IMR-90 (cell line): ENCODE results near the gene KRT77. TPM values are rescaled to one million over a fixed set of nuclear protein-coding genes. Genes with fewer than 3 reads are reported as not detected.

Source experiments
- ATAC-seq: fragments of 200-7000 bp; cut with Tn5 transposase; 2 replicates; pipeline ENCODE4 v1.9.1; 2020; ENCODE audit warnings: low read depth, mild to moderate bottlenecking, moderate library complexity
- BruUV-seq: library from RNA; stranded (reverse); fragments of 400-500 nt; replicated peaks from 2 replicates; lab custom pipeline; 2021; lab: Mats Ljungman, UMichigan
- CTCF ChIA-PET: fragments of 300-600 bp; formaldehyde crosslinking; extraction: SDS; loops from one replicate; lab custom pipeline; 2021; ENCODE audit warnings: antibody characterized with exemption; lab: Yijun Ruan, JAX
- POLR2A ChIA-PET: fragments of 300-600 bp; sonication (Branson Sonifier 250); formaldehyde crosslinking; loops from one replicate; lab custom pipeline; 2022; ENCODE audit warnings: antibody characterized with exemption; ENCODE audit not compliant: unreplicated experiment; lab: Charles Lee
- DNase-seq: peaks from one replicate; pipeline ENCODE4 v3.0.0; 2013
- H2AFZ ChIP-seq: replicated peaks from 2 replicates; pipeline ENCODE3; 2013; ENCODE audit warnings: low read length, mild to moderate bottlenecking; ENCODE audit not compliant: poor library complexity
- H2AK5ac ChIP-seq: 2 replicates; pipeline ENCODE4 v1.6.1; 2013; ENCODE audit warnings: low read depth, low read length, inconsistent platforms
- H2AK9ac ChIP-seq: replicated peaks from 2 replicates; pipeline ENCODE3; 2013; ENCODE audit warnings: mild to moderate bottlenecking, low read depth, low read length, moderate library complexity; ENCODE audit not compliant: poor library complexity
- H2BK120ac ChIP-seq: 2 replicates; pipeline ENCODE4 v1.6.1; 2013; ENCODE audit warnings: low read depth, low read length, inconsistent platforms
- H2BK15ac ChIP-seq: 3 replicates; pipeline ENCODE4 v1.6.1; 2013; ENCODE audit warnings: low read depth, low read length, inconsistent platforms
- H2BK20ac ChIP-seq: 2 replicates; pipeline ENCODE4 v1.6.1; 2013; ENCODE audit warnings: low read depth, mild to moderate bottlenecking, inconsistent platforms, low read length, moderate library complexity
- H2BK5ac ChIP-seq: 2 replicates; pipeline ENCODE4 v1.6.1; 2013; ENCODE audit warnings: mild to moderate bottlenecking, low read depth, low read length, inconsistent platforms; ENCODE audit not compliant: poor library complexity, severe bottlenecking
- H3K14ac ChIP-seq: replicated peaks from 2 replicates; pipeline ENCODE4 v1.6.1; 2013; ENCODE audit warnings: low read depth, low read length, inconsistent platforms
- H3K18ac ChIP-seq: 2 replicates; pipeline ENCODE4 v1.6.1; 2013; ENCODE audit warnings: low read depth, low read length, control low read depth
- H3K23ac ChIP-seq: 2 replicates; pipeline ENCODE4 v1.6.1; 2013; ENCODE audit warnings: low read depth, low read length, inconsistent platforms
- H3K27ac ChIP-seq: 2 replicates; pipeline ENCODE4 v1.5.1; 2013; ENCODE audit warnings: mild to moderate bottlenecking, control low read depth, low read length; ENCODE audit not compliant: insufficient read depth
- H3K27me3 ChIP-seq: 2 replicates; pipeline ENCODE4 v1.6.1; 2013; ENCODE audit warnings: low read length; ENCODE audit not compliant: control insufficient read depth, insufficient read depth
- H3K36me3 ChIP-seq: 2 replicates; pipeline ENCODE4 v1.6.1; 2013; ENCODE audit warnings: low read length, mixed read lengths; ENCODE audit not compliant: control insufficient read depth, insufficient read depth
- H3K4ac ChIP-seq: 2 replicates; pipeline ENCODE4 v1.6.1; 2013; ENCODE audit warnings: low read depth, low read length, inconsistent platforms
- H3K4me1 ChIP-seq: 2 replicates; pipeline ENCODE4 v1.6.1; 2013; ENCODE audit warnings: low read length, mixed read lengths; ENCODE audit not compliant: control insufficient read depth, insufficient read depth
- H3K4me2 ChIP-seq: 2 replicates; pipeline ENCODE4 v1.6.1; 2013; ENCODE audit warnings: low read depth, mild to moderate bottlenecking, control low read depth, low read length, moderate library complexity
- H3K4me3 ChIP-seq: 2 replicates; pipeline ENCODE4 v1.5.1; 2013; ENCODE audit warnings: low read depth, mild to moderate bottlenecking, control low read depth, low read length, moderate library complexity; ENCODE audit not compliant: insufficient read depth
- H3K56ac ChIP-seq: 2 replicates; pipeline ENCODE4 v1.6.1; 2013; ENCODE audit warnings: low read length, inconsistent platforms; ENCODE audit not compliant: insufficient read depth; ENCODE audit errors: extremely low read depth
- H3K79me1 ChIP-seq, 2 experiments: 2 replicates each; pipeline ENCODE4 v1.6.1; 2013; ENCODE audit warnings: low read length in 2 of 2, inconsistent platforms in 1 of 2, low read depth in 1 of 2
- H3K9ac ChIP-seq: 2 replicates; pipeline ENCODE4 v1.6.1; 2013; ENCODE audit warnings: low read depth, low read length, control low read depth
- H3K9me1 ChIP-seq: 2 replicates; pipeline ENCODE4 v1.6.1; 2013; ENCODE audit warnings: low read length, inconsistent platforms; ENCODE audit not compliant: insufficient read depth
- H3K9me3 ChIP-seq: 2 replicates; pipeline ENCODE4 v1.6.1; 2013; ENCODE audit warnings: low read length; ENCODE audit not compliant: control insufficient read depth, insufficient read depth
- H4K20me1 ChIP-seq: 2 replicates; pipeline ENCODE4 v1.6.1; 2013; ENCODE audit warnings: low read length, inconsistent platforms; ENCODE audit not compliant: insufficient read depth
- H4K5ac ChIP-seq: 2 replicates; pipeline ENCODE4 v1.6.1; 2013; ENCODE audit warnings: mild to moderate bottlenecking, low read depth, low read length, control low read depth
- H4K8ac ChIP-seq, 2 experiments: 2 replicates each; pipeline ENCODE4 v1.6.1; 2013; ENCODE audit warnings: low read depth in 2 of 2, low read length in 2 of 2, control low read depth in 1 of 2, inconsistent platforms in 1 of 2
- H4K91ac ChIP-seq: 2 replicates; pipeline ENCODE4 v1.6.1; 2013; ENCODE audit warnings: low read depth, low read length, inconsistent platforms; ENCODE audit not compliant: insufficient read depth
- BHLHE40 ChIP-seq: fragments of 150-350 bp; IDR thresholded peaks from 2 replicates; pipeline ENCODE4 v1.6.1; 2016; ENCODE audit warnings: mild to moderate bottlenecking, low read depth, low read length
- CEBPB ChIP-seq: IDR thresholded peaks from 2 replicates; pipeline ENCODE4 v1.6.1; 2012; ENCODE audit warnings: low read depth, low read length, improper control_type of control experiment
- CHD1 ChIP-seq: IDR thresholded peaks from 2 replicates; pipeline ENCODE4 v1.6.1; 2012; ENCODE audit warnings: low read depth, low read length, improper control_type of control experiment
- FOS ChIP-seq: fragments of 150-350 bp; IDR thresholded peaks from 2 replicates; pipeline ENCODE4 v1.6.1; 2016; ENCODE audit warnings: low read depth, low read length
- MAFK ChIP-seq: IDR thresholded peaks from 2 replicates; pipeline ENCODE4 v1.6.1; 2012; ENCODE audit warnings: low read depth, low read length, improper control_type of control experiment
- MAZ ChIP-seq: IDR thresholded peaks from 2 replicates; pipeline ENCODE4 v1.6.1; 2012; ENCODE audit warnings: low read depth, mild to moderate bottlenecking, low read length, improper control_type of control experiment, moderate library complexity, borderline replicate concordance
- MXI1 ChIP-seq: IDR thresholded peaks from 2 replicates; pipeline ENCODE4 v1.6.1; 2012; ENCODE audit warnings: low read depth, mild to moderate bottlenecking, low read length, moderate library complexity, borderline replicate concordance
- NFE2L2 ChIP-seq: fragments of 150-350 bp; IDR thresholded peaks from 2 replicates; pipeline ENCODE4 v1.6.1; 2016; ENCODE audit warnings: low read depth, mild to moderate bottlenecking, low read length
- RAD21 ChIP-seq: IDR thresholded peaks from 2 replicates; pipeline ENCODE4 v1.6.1; 2012; ENCODE audit warnings: low read length, improper control_type of control experiment
- RCOR1 ChIP-seq: IDR thresholded peaks from 2 replicates; pipeline ENCODE4 v1.6.1; 2012; ENCODE audit warnings: mild to moderate bottlenecking, low read length, improper control_type of control experiment; ENCODE audit not compliant: insufficient replicate concordance
- RFX5 ChIP-seq: IDR thresholded peaks from 2 replicates; pipeline ENCODE4 v1.8.0; 2012; ENCODE audit warnings: low read depth, mild to moderate bottlenecking, low read length, moderate library complexity
- SMC3 ChIP-seq: fragments of 150-350 bp; IDR thresholded peaks from 2 replicates; pipeline ENCODE4 v1.6.1; 2016; ENCODE audit warnings: low read depth, mild to moderate bottlenecking, antibody characterized with exemption, low read length, moderate library complexity
- WGBS, 2 experiments: methylation state at CpG; one replicate each; pipeline versions ENCODE4 v1.1.5 to v1.1.7; 2013; ENCODE audit warnings: missing lambda C conversion rate in 2 of 2; ENCODE audit not compliant: insufficient read length in 1 of 2; ENCODE audit errors: extremely low coverage in 2 of 2; 5-methylcytosine and 5-hydroxymethylcytosine counted together
- dilution Hi-C: fragments of 300-500 bp; cut with HindIII; formaldehyde crosslinking; loops from one replicate; pipeline ENCODE4 v1.14.3; 2018; ENCODE audit warnings: low sequenced_read_pairs; ENCODE audit not compliant: unreplicated experiment
- in situ Hi-C: fragments of 300-500 bp; cut with MboI; formaldehyde crosslinking; loops from 3 replicates; pipeline ENCODE4 v1.14.3; 2019; ENCODE audit warnings: low sequenced_read_pairs, inconsistent platforms, mixed read lengths
- intact Hi-C: fragments of 100-400 bp; cut with micrococcal nuclease; formaldehyde crosslinking; loops from 2 replicates; pipeline ENCODE4 v1.10.0; 2022
- polyA plus RNA-seq, 3 experiments: library from polyadenylated mRNA; depleted of rRNA; stranded (reverse); fragments of >200 nt; gene quantifications; 2 replicates each; pipeline ENCODE4 v1.2.3, GENCODE V29; 2012; ENCODE audit warnings: low replicate concordance in 1 of 3
- total RNA-seq: library from RNA; depleted of rRNA; stranded (reverse); fragments of >200 nt; gene quantifications from 2 replicates; pipeline ENCODE4 v1.2.3, GENCODE V29; 2012
- TF ChIP-seq, protein P1 (sequence below): conservative IDR thresholded peaks from 2 replicates; pipeline ENCODE4 v1.5.1; 2012; ENCODE audit warnings: mild to moderate bottlenecking, low read depth, low read length, improper control_type of control experiment
- TF ChIP-seq, protein P2 (sequence below): fragments of 150-350 bp; IDR thresholded peaks from 2 replicates; pipeline ENCODE4 v1.6.1; 2017; ENCODE audit warnings: mild to moderate bottlenecking, antibody characterized with exemption, low read length, low read depth

Gene KRT77
- total and polyA plus RNA-seq, 2 of the 4 experiments (the other 2 are of a cell fraction) = not detected

DNA sequence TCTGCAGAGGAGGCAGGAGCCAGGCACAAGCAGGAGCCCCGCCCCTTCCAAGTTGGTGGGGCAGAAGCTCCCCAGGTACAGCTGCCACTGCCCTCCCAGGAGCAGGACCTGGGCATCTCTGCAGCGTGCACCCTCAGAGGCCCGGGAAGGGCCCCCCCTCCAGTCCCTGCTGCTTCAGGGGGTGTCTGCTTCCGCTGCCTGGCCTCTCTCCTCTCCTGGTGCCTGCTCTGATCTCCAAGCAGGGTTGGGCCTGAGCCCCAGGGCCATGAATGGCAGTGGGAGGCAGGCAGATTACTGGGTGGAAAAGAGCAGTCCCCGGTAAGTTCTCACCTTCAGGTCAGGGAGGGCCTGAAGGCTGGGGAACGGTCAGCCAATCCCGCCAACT is 38.9 kb upstream of the KRT77 start:
- WGBS, 2 experiments = no CpG with 5 or more reads among the region's 7 CpGs

More for the DNA sequence above, 38.9 kb upstream of the KRT77 start:
- in situ Hi-C loops = no loop called here
- no peak overlapping the region for H2BK20ac ChIP-seq
- H2BK5ac ChIP-seq = no peak overlapping the region
- H2AFZ ChIP-seq = no peak overlapping the region
- H3K4me2 ChIP-seq = no peak overlapping the region
- H3K27ac ChIP-seq = no peak overlapping the region
- no peak overlapping the region for H4K5ac ChIP-seq
- H2AK5ac ChIP-seq = no peak overlapping the region
- no peak overlapping the region for H3K9ac ChIP-seq
- no peaks in the 10 kb centered on the region for H3K9me3 ChIP-seq
- no peak overlapping the region for H3K18ac ChIP-seq
- H3K4me3 ChIP-seq = no peak overlapping the region
- no peaks in the 10 kb centered on the region for H3K4me1 ChIP-seq
- ChIA-PET POLR2A (no interaction called here), CTCF (no interaction called here)
- BruUV-seq = no TSS peak
- TF ChIP-seq CEBPB (no peak), RFX5 (no peak), CHD1 (no peak), MAZ (no peak), MAFK (no peak), SMC3 (no peak), MXI1 (no peak), RCOR1 (no peak), NFE2L2 (no peak), FOS (no peak), RAD21 (no peak), BHLHE40 (no peak)
- TF ChIP-seq, protein P1, sequence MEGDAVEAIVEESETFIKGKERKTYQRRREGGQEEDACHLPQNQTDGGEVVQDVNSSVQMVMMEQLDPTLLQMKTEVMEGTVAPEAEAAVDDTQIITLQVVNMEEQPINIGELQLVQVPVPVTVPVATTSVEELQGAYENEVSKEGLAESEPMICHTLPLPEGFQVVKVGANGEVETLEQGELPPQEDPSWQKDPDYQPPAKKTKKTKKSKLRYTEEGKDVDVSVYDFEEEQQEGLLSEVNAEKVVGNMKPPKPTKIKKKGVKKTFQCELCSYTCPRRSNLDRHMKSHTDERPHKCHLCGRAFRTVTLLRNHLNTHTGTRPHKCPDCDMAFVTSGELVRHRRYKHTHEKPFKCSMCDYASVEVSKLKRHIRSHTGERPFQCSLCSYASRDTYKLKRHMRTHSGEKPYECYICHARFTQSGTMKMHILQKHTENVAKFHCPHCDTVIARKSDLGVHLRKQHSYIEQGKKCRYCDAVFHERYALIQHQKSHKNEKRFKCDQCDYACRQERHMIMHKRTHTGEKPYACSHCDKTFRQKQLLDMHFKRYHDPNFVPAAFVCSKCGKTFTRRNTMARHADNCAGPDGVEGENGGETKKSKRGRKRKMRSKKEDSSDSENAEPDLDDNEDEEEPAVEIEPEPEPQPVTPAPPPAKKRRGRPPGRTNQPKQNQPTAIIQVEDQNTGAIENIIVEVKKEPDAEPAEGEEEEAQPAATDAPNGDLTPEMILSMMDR = no peak
- TF ChIP-seq, protein P2, sequence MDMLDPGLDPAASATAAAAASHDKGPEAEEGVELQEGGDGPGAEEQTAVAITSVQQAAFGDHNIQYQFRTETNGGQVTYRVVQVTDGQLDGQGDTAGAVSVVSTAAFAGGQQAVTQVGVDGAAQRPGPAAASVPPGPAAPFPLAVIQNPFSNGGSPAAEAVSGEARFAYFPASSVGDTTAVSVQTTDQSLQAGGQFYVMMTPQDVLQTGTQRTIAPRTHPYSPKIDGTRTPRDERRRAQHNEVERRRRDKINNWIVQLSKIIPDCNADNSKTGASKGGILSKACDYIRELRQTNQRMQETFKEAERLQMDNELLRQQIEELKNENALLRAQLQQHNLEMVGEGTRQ = no peak
- H3K27me3 ChIP-seq = no peaks in the 10 kb centered on the region
- no peaks in the 10 kb centered on the region for H3K9me1 ChIP-seq
- ATAC-seq = no peak
- H3K14ac ChIP-seq = no peak overlapping the region
- no peaks in the 10 kb centered on the region for H3K36me3 ChIP-seq
- no peak overlapping the region for H2BK120ac ChIP-seq
- H2BK15ac ChIP-seq = no peak overlapping the region
- dilution Hi-C loops = no loop called here
- H4K8ac ChIP-seq = no peak overlapping the region
- H3K79me1 ChIP-seq = no peaks in the 10 kb centered on the region
- no peak overlapping the region for H4K91ac ChIP-seq
- no peak for DNase-seq
- no peak overlapping the region for H3K23ac ChIP-seq
- no peaks in the 10 kb centered on the region for H4K20me1 ChIP-seq
- no peak overlapping the region for H3K56ac ChIP-seq
- H2AK9ac ChIP-seq = no peak overlapping the region
- intact Hi-C loops = no loop called here
- H3K4ac ChIP-seq = no peak overlapping the region
